Smooth muscle cell (in vitro differentiated cells): Measurements from ENCODE around the gene P2RY8. TPM values are rescaled to one million over a fixed set of nuclear protein-coding genes. Genes with fewer than 3 reads are reported as not detected.
"Not testable (repeated sequence)": the region's sequence is repeated elsewhere in the genome, so short reads cannot be mapped to it uniquely, and the experiment has no call there.

Source experiments
- DNase-seq: peaks from one replicate; lab custom pipeline; 2025; ENCODE audit not compliant: unreplicated experiment; lab: John Stamatoyannopoulos, UW
- H2AFZ ChIP-seq: fragments of 200-600 bp; sonication (generic); 2 replicates; pipeline ENCODE4 v1.6.0; 2016; ENCODE audit warnings: antibody characterized with exemption, low read depth, mild to moderate bottlenecking
- H3F3A ChIP-seq: fragments of 200-600 bp; sonication (generic); 2 replicates; pipeline ENCODE4 v1.6.0; 2017; ENCODE audit warnings: antibody characterized with exemption, low read depth
- H3K27ac ChIP-seq: fragments of 200-600 bp; sonication (generic); 2 replicates; pipeline ENCODE4 v1.5.1; 2016; ENCODE audit warnings: low read depth, mild to moderate bottlenecking
- H3K27me3 ChIP-seq: fragments of 200-600 bp; sonication (generic); 2 replicates; pipeline ENCODE4 v1.6.1; 2016; ENCODE audit warnings: low read depth, mild to moderate bottlenecking
- H3K36me3 ChIP-seq: fragments of 200-600 bp; sonication (generic); 2 replicates; pipeline ENCODE4 v1.5.1; 2016; ENCODE audit warnings: low read depth
- H3K4me1 ChIP-seq: fragments of 200-600 bp; sonication (generic); 2 replicates; pipeline ENCODE4 v1.5.1; 2016; ENCODE audit warnings: low read depth
- H3K4me2 ChIP-seq: fragments of 200-600 bp; sonication (generic); 2 replicates; pipeline ENCODE4 v1.6.0; 2016; ENCODE audit warnings: mild to moderate bottlenecking
- H3K4me3 ChIP-seq: fragments of 200-600 bp; sonication (generic); 2 replicates; pipeline ENCODE4 v1.5.1; 2016; ENCODE audit warnings: mild to moderate bottlenecking
- H3K79me2 ChIP-seq: fragments of 200-600 bp; sonication (generic); 2 replicates; pipeline ENCODE4 v1.6.0; 2016; ENCODE audit warnings: low read depth, mild to moderate bottlenecking
- H3K9ac ChIP-seq: fragments of 200-600 bp; sonication (generic); 2 replicates; pipeline ENCODE4 v1.6.0; 2016; ENCODE audit warnings: low read depth
- H3K9me3 ChIP-seq: fragments of 200-600 bp; sonication (generic); replicated peaks from 2 replicates; pipeline ENCODE4 v1.5.1; 2016; ENCODE audit warnings: low read depth
- H4K20me1 ChIP-seq: fragments of 200-600 bp; sonication (generic); 2 replicates; pipeline ENCODE4 v1.6.0; 2016; ENCODE audit warnings: low read depth
- CTCF ChIP-seq: fragments of 200-600 bp; sonication (generic); IDR thresholded peaks from 2 replicates; pipeline ENCODE4 v1.5.1; 2017; ENCODE audit warnings: borderline replicate concordance, mild to moderate bottlenecking, antibody characterized with exemption; ENCODE audit not compliant: insufficient read depth, poor library complexity, severe bottlenecking
- WGBS: methylation state at CpG from one replicate; pipeline ENCODE4 v1.1.7; 2016; ENCODE audit warnings: low lambda C conversion rate; 5-methylcytosine and 5-hydroxymethylcytosine counted together
- polyA plus RNA-seq: library from polyadenylated mRNA; unstranded; fragments of >200 nt; fragmentation: Nextera tagmentation; extraction: Ambion mirVana; gene quantifications from 2 replicates; pipeline ENCODE4 v1.2.1, GENCODE V29; 2016
- total RNA-seq: library from RNA; depleted of rRNA; stranded (reverse); fragments of >200 nt; gene quantifications from 2 replicates; pipeline ENCODE4 v1.2.3, GENCODE V29; 2014

The P2RY8 gene
- total and polyA plus RNA-seq, 2 experiments from 2014 or later: not detected

DNA sequence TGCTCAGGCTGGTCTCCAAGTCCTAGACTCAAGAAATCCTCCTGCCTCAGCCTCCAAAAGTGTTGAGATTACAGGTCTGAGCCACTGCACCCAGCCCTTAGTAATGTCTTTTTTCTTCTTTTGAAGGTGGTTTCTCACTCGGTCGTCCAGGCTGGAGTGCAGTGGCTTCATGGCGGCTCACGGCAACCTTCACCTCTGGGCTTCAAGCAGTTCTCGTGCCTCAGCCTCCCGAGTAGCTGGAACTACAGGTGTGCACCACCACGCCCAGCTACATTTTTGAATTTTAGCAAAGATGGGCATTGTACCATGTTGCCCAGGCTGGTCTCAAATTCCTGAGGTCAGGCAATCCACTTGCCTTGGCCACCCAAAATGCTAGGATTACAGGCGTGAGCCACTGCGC lies 52.0 kb downstream of the P2RY8 start:
- no peak overlapping the region for H3K4me3 ChIP-seq
- no peak overlapping the region for H3K4me2 ChIP-seq
- over 99% methylated on average over 9 of the region's 9 CpGs for WGBS
- H3K36me3 ChIP-seq: no peaks in the 10 kb centered on the region
- no peaks in the 10 kb centered on the region for H3F3A ChIP-seq
- H3K4me1 ChIP-seq: no peaks in the 10 kb centered on the region
- no peak overlapping the region for H3K9ac ChIP-seq
- H4K20me1 ChIP-seq: no peaks in the 10 kb centered on the region
- TF ChIP-seq CTCF: no peak
- H3K9me3 ChIP-seq: no peaks in the 10 kb centered on the region
- no peaks in the 10 kb centered on the region for H3K79me2 ChIP-seq
- no peak overlapping the region for H3K27ac ChIP-seq
- DNase-seq: no peak
- H2AFZ ChIP-seq: no peak overlapping the region
- H3K27me3 ChIP-seq: no peaks in the 10 kb centered on the region

DNA sequence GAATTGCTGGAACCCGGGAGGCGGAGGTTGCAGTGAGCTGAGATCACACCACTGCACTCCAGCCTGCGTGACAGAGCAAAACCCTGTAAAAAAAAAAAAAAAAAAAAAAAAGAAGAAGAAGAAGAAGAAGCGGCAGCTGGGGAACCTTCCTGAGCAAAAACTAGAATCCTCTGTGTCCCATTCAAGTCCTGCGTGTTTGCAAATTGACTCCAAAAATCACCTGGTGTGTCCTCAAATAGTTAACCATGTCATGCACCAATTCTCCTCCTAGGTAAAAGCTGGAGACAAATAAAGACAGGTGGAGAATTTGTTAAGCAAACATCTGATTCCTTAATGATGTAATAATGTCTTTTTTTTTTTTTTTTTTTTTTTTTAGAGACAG lies 52.4 kb downstream of the P2RY8 start:
- Histone ChIP-seq H3K4me2 (no peak overlapping the region), H3K9me3 (no peaks in the 10 kb centered on the region), H3K27me3 (no peaks in the 10 kb centered on the region), H3K27ac (no peak overlapping the region), H3K36me3 (no peaks in the 10 kb centered on the region), H2AFZ (no peak overlapping the region), H3K4me3 (no peak overlapping the region), H3K9ac (no peak overlapping the region), H3K4me1 (no peaks in the 10 kb centered on the region), H3K79me2 (no peaks in the 10 kb centered on the region), H3F3A (no peaks in the 10 kb centered on the region), H4K20me1 (no peaks in the 10 kb centered on the region)
- no peak for DNase-seq
- TF ChIP-seq CTCF: no peak
- 89% methylated on average over 5 of the region's 5 CpGs for WGBS

- Histone ChIP-seq H3F3A (no peaks in the 10 kb centered on the region), H2AFZ (no peak overlapping the region), H3K4me3 (no peak overlapping the region), H3K4me1 (no peaks in the 10 kb centered on the region), H3K36me3 (no peaks in the 10 kb centered on the region), H3K79me2 (no peaks in the 10 kb centered on the region), H3K4me2 (no peak overlapping the region), H3K9me3 (no peaks in the 10 kb centered on the region), H3K27ac (no peak overlapping the region), H3K9ac (no peak overlapping the region), H4K20me1 (no peaks in the 10 kb centered on the region), H3K27me3 (no peaks in the 10 kb centered on the region)
- WGBS: 86% methylated on average over 15 of the region's 15 CpGs
- no peak for DNase-seq
- no peak for TF ChIP-seq CTCF
These were observed 52.9 kb downstream of the P2RY8 start for GRCh38 chrX:1483843-1484637.

DNA sequence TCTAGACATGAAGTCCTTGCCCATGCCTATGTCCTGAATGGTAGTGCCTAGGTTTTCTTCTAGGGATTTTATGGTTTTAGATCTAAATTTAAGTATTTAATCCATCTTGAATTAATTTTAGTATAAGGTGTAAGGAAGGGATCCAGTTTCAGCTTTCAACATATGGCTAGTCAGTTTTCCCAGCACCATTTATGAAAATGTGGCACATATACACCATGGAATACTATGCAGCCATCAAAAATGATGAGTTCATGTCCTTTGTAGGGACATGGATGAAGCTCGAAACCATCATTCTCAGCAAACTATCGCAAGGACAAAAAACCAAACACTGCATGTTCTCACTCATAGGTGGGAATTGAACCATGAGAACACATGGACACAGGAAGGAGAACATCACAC lies 54.5 kb downstream of the P2RY8 start:
- no CpG with 5 or more reads among the region's 2 CpGs for WGBS
- not testable (repeated sequence) for H3K4me2 ChIP-seq

More for the DNA sequence above, 54.5 kb downstream of the P2RY8 start:
- H3K27ac ChIP-seq, H3K4me3 ChIP-seq, H3K79me2 ChIP-seq, H3K4me1 ChIP-seq, H3K9me3 ChIP-seq, DNase-seq, H4K20me1 ChIP-seq, H3F3A ChIP-seq, H3K27me3 ChIP-seq, H3K9ac ChIP-seq, H3K36me3 ChIP-seq: not testable (repeated sequence)
- peak overlapping the region; percentile 21 for H2AFZ ChIP-seq
